BE2C (cell line): Measurements from ENCODE around the gene PFDN1.

Experiments
- DNase-seq: peaks from one replicate; pipeline ENCODE4 v3.0.0-alpha.2; 2020
- H3K27me3 ChIP-seq: fragments of 250-450 bp; sonication (Bioruptor Pico); 2 replicates; pipeline ENCODE4 v1.5.1; 2020; ENCODE audit warnings: mild to moderate bottlenecking
- H3K36me3 ChIP-seq: fragments of 250-450 bp; sonication (Bioruptor Pico); 2 replicates; pipeline ENCODE4 v1.5.1; 2020; ENCODE audit warnings: mild to moderate bottlenecking
- H3K4me1 ChIP-seq: fragments of 250-450 bp; sonication (Bioruptor Pico); 2 replicates; pipeline ENCODE4 v1.5.1; 2020
- H3K4me3 ChIP-seq: 2 replicates; pipeline ENCODE4 v1.5.1; 2011; ENCODE audit warnings: low read depth, low read length
- H3K9me3 ChIP-seq: fragments of 250-450 bp; sonication (Bioruptor Pico); 2 replicates; pipeline ENCODE4 v1.5.1; 2020
- TF ChIP-seq, protein P1 (sequence below): IDR thresholded peaks from 2 replicates; pipeline ENCODE4 v1.5.1; 2012; ENCODE audit warnings: mild to moderate bottlenecking, low read depth, low read length

The PFDN1 gene

DNA sequence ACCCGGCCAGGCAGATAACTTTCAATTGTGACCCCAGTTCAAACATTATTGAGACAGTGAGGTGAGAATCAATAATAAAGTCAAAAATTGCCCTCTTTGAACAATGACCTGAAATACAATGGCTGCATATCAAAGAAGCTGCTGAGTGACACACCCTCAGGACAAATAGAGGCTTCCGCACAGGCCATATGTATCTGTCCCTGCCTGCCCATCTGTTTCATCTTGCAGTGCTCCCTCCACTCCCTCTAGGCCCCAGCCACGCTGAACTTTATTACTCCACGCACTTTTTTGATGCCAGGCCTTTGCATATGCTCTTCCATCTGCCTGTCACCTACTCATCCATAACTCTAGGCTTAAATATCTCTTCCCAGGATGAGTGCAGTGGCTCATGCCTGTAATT is 15.9 kb upstream of the PFDN1 start:
- H3K27me3 ChIP-seq, result no peaks in the 10 kb centered on the region
- no peaks in the 10 kb centered on the region for H3K9me3 ChIP-seq
- H3K4me1 ChIP-seq, result no peaks in the 10 kb centered on the region
- H3K4me3 ChIP-seq, result no peak overlapping the region
- H3K36me3 ChIP-seq, result no peaks in the 10 kb centered on the region
- TF ChIP-seq, protein P1, sequence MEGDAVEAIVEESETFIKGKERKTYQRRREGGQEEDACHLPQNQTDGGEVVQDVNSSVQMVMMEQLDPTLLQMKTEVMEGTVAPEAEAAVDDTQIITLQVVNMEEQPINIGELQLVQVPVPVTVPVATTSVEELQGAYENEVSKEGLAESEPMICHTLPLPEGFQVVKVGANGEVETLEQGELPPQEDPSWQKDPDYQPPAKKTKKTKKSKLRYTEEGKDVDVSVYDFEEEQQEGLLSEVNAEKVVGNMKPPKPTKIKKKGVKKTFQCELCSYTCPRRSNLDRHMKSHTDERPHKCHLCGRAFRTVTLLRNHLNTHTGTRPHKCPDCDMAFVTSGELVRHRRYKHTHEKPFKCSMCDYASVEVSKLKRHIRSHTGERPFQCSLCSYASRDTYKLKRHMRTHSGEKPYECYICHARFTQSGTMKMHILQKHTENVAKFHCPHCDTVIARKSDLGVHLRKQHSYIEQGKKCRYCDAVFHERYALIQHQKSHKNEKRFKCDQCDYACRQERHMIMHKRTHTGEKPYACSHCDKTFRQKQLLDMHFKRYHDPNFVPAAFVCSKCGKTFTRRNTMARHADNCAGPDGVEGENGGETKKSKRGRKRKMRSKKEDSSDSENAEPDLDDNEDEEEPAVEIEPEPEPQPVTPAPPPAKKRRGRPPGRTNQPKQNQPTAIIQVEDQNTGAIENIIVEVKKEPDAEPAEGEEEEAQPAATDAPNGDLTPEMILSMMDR, result no peak
- no peak for DNase-seq

DNA sequence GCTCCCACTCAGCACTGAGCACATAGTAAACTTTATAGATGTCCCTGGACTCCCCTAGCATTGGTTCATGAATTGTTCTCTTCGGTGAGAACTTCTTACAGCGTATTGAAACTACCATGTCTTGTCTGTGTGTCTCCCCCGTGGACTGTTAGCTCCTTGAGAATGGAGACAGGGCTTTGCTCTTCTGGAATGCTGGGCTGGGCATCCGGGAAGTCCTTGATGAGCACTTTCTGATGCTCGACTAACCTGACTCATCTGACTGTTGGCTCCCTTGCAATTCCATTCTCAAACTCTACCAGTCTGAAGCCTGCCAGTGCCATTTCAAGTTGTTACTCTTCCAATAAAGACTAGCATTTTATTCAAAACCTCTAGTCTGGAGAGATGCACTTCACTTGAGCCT is 15.0 kb upstream of the PFDN1 start:
- Histone ChIP-seq H3K4me3 (no peak overlapping the region), H3K27me3 (no peaks in the 10 kb centered on the region), H3K9me3 (no peaks in the 10 kb centered on the region), H3K36me3 (no peaks in the 10 kb centered on the region), H3K4me1 (no peaks in the 10 kb centered on the region)
- DNase-seq, result no peak
- TF ChIP-seq, protein P1, result no peak

DNA sequence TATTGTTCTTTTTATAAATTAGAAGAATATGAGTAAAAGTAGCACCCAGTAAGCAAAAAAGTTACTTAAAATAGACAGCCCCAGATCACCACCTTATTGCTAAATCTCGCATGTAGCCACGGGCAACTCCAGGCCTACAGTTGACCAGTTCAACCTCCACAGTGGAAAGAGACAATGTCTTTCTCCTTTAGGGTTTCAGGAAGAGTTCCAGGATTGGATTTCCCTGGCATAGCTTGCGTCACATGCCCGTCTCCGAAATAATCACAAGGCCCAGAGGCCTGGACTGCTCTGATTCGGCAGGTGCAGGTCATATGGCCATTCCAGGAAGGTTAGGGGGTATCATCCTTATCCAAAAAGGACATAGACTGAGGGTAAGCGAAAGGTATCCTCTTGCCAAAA is 9.9 kb upstream of the PFDN1 start:
- H3K4me1 ChIP-seq, result no peaks in the 10 kb centered on the region
- H3K4me3 ChIP-seq, result no peak overlapping the region
- no peaks in the 10 kb centered on the region for H3K27me3 ChIP-seq
- TF ChIP-seq, protein P1, result no peak
- no peak for DNase-seq
- no peaks in the 10 kb centered on the region for H3K36me3 ChIP-seq
- no peaks in the 10 kb centered on the region for H3K9me3 ChIP-seq

DNA sequence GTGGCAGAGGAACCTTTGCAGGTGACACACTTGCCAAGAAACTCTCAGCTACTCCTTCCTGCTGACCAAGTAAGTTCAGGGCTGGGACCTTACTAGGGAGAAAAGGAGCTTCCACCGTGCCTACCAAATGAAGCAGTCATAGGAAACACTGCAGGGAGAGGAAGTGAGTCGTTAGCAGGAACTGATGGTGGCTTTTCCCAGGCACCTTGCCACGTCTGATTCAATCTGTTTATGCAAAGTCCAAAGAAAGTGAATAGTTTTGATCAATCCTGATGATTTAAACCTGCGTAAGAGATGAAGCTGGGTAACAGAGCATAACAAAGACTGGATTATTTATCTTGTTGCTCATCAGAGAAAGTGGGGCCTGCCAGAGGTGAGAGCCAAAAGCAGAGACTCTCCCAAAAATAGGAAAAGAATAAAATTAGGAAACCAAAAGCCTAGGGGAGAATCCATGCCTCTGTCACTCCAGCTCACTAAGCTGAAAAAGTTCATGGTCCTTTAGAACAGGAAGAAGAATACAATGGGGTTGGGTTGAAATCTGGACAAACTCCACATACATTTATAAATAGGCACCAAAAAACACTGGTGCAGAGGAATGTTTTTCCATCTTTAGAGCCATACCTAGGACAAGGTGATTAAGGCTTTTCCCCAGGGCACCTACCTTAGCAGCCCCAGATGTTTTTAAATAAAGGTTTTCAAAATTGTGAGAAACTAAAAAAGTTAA is 9.3 kb upstream of the PFDN1 start:
- H3K4me1 ChIP-seq, result no peaks in the 10 kb centered on the region
- TF ChIP-seq, protein P1, result no peak
- H3K36me3 ChIP-seq, result no peaks in the 10 kb centered on the region
- no peaks in the 10 kb centered on the region for H3K27me3 ChIP-seq
- H3K4me3 ChIP-seq, result no peak overlapping the region
- no peaks in the 10 kb centered on the region for H3K9me3 ChIP-seq
- DNase-seq, result no peak

DNA sequence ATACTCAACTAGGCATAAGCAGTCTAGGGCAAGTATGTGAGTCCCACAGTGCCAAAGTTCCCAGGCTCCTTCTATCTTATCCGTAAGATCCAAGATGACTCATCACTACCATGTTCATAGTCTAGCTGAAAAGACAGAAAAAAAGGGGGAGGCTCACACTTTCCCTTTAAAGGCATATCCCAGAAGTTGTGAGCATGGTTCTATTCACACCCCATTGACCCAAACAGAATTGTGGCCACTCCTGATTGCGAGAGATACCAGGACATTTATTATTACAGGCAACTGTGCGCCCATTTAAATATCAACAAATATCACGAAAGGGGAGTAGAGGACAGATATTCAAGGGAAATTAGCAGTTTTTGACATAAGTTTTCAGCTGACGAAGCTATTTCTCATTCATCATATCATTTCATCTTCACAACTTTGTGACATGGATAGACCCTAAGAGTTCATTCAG is 8.1 kb upstream of the PFDN1 start:
- H3K4me1 ChIP-seq, result no peaks in the 10 kb centered on the region
- no peak overlapping the region for H3K4me3 ChIP-seq
- no peaks in the 10 kb centered on the region for H3K36me3 ChIP-seq
- no peak for DNase-seq
- TF ChIP-seq, protein P1, result no peak
- no peaks in the 10 kb centered on the region for H3K27me3 ChIP-seq
- H3K9me3 ChIP-seq, result no peaks in the 10 kb centered on the region

DNA sequence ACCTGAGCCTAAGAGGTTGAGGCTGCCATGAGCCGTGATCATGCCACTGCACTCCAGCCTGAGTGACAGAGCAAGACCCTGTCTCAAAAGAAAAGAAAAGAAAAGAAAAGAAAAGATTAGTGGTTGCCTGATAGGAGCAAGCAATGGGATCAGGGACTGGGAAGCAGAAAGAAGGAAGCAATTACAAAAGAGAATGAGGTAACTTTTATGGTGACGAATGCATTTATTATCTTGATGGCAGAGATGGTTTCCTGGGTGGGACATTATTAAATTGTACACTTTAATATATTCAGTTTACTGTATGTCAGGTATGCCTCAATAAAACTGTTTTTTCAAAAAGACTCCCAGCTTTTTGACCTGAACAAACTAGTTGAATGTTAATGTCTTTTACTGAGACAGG is 7.5 kb upstream of the PFDN1 start:
- no peaks in the 10 kb centered on the region for H3K4me1 ChIP-seq
- H3K4me3 ChIP-seq, result no peak overlapping the region
- TF ChIP-seq, protein P1, result no peak
- no peaks in the 10 kb centered on the region for H3K27me3 ChIP-seq
- H3K9me3 ChIP-seq, result no peaks in the 10 kb centered on the region
- no peaks in the 10 kb centered on the region for H3K36me3 ChIP-seq
- no peak for DNase-seq
